Measurements from ENCODE around the gene NCDN.

Gene NCDN, protein sequence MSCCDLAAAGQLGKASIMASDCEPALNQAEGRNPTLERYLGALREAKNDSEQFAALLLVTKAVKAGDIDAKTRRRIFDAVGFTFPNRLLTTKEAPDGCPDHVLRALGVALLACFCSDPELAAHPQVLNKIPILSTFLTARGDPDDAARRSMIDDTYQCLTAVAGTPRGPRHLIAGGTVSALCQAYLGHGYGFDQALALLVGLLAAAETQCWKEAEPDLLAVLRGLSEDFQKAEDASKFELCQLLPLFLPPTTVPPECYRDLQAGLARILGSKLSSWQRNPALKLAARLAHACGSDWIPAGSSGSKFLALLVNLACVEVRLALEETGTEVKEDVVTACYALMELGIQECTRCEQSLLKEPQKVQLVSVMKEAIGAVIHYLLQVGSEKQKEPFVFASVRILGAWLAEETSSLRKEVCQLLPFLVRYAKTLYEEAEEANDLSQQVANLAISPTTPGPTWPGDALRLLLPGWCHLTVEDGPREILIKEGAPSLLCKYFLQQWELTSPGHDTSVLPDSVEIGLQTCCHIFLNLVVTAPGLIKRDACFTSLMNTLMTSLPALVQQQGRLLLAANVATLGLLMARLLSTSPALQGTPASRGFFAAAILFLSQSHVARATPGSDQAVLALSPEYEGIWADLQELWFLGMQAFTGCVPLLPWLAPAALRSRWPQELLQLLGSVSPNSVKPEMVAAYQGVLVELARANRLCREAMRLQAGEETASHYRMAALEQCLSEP

DNA sequence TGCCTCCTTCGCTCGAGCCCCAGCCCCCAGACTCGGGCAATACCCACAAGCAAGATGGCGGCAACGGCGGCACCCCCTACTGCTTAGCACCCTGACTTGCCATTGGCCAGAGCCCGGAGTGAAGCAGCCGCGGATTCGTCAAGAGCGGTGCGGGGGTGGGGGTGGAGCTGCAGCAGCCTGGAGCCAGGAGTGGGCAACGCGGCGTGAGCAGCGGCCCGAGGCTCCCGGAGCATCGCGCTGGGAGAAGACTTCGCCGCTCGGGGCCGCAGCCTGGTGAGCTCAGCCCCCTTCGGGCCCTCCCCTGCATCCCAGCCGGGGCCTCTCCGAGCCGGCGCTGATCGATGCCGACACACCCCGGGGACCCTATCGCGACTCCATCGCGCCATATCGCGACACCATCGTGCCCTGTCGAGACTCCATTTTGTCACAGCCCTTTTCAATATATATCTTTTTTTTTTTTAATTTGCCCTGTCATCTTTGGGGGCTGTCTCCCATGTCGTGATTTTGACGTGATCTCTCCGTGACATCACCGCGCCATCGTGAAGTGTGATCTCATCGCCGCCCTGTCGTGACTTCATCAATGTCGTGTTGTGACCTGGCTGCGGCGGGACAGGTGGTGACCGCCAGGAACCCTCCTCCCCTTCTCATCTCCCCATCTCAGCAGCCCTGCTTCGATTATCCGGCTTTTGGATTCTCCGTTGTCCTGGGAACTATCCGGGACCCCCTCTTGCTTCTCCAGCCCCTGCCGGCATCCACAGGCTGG lies at the start of gene NCDN:
Gene NCDN, plus strand, starts transcription at position 189 of the 763 bp plus-strand sequence. Its CDS starts 392 bp downstream, at position 581.
- in situ Hi-C loops (cut with MboI; ENCODE audit: low sequenced_read_pairs), result no loop called here

DNA sequence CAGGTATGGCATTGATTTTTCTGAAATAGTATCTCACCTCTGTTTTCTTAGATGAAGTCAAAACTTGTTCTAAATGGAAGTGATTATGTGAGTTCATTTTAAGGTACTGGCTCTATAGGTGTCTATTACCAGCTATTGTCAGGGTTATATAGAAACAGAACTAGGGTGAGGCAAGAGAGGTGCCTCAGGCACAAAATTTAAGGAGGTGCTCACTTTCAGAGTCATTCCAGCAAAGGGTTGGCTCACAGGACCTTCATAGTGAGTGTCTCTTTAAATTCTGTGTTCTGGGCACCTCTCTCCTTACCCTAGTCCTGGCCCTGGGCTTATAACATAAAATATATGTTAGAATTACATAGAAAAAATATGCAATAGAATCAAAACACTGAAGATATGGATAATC lies 49.7 kb upstream of the NCDN start:
- in situ Hi-C loops (cut with MboI; ENCODE audit: low sequenced_read_pairs), result no loop called here

DNA sequence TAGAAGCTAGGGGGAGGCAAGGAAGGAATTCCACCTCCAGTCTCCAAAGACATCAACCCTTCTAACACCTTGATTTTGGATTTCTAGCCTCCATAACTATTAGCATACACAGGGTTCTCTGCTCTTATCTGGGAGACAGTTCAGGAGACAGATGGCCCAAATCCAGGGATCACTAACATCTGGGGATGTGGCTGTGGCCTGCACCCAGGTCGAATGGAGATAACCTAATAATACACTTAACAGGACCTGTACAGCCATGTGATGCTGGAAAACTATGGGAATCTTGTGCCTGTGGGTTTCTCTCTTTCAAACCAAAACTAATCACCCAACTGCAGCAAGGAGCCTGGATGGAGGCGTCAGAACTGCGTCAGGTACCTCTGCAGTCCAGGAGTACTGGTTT lies 48.0 kb upstream of the NCDN start:
- in situ Hi-C loops (cut with MboI; ENCODE audit: low sequenced_read_pairs), result no loop called here

DNA sequence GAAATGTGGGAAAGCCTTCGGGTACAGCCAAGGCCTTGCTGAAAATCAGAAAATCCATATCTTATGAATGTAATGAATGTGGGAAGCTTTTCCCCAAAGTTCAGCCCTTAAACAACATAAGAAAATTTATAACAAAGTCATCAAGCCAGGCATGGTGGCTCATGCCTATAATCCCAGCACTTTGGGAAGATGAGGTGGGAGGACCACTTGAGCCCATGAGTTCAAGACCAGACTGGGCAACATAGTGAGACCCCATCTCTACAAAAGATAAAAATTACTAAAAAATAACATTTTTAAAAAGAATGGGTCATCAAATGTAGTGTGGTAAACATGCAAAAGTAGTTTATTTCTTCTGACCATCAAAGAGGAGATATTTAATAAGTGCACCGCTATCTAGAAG lies 46.3 kb upstream of the NCDN start:
- in situ Hi-C loops (cut with MboI; ENCODE audit: low sequenced_read_pairs), result no loop called here

DNA sequence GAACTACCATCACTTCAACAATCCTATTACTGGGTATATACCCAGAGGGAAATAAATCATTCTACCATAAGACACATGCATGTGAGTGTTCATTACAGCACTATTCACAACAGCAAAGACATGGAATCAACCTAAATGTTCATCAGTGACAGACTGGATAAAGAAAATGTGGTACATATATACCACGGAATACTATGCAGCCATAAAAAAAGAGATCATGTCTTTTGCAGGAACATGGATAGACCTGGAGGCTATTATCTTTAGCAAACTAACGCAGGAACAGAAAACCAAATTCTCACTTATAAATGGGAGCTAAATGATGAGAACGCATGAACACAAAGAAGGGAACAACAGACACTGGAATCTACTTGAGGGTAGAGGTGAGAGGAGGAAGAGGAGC lies 39.4 kb upstream of the NCDN start:
- in situ Hi-C loops (cut with MboI; ENCODE audit: low sequenced_read_pairs), result no loop called here

DNA sequence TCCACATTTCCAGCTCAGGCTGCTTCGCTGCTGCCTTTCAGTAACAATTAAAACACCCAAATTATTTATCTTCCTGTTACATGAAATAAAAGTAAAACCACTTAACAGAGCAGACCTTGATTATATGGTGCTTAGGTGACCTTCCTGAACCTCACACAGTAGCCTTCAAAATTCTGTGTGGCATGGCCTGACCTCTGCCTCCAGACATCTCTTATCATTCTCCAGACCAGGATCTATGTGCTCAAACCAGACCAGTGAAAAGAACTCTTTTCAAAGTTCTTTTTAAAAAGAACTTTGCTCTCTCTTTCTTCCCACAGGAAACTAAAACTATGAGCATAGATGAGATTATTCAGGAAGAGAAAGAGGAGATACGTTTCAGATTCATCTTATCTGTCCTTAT lies 38.2 kb upstream of the NCDN start:
- in situ Hi-C loops (cut with MboI; ENCODE audit: low sequenced_read_pairs), result no loop called here

DNA sequence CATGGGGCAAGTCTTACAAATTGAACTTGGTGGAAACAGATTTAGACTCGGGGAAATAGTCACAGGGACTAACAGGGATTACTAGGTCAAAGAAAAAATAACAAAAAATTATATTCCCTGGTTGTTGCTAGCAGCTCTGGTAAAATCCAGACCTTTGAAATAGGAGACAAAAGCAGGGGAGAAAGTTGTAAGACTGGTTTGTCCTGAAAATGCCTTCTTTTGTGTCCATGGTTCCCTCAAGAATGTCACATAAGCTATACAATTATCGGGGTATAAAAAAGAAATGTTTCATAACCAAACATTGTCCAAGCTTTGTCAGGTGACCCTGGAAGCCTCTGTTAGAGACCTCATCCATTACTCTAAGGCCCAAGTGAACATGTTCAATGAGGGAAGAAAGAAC lies 33.5 kb upstream of the NCDN start:
- in situ Hi-C loops (cut with MboI; ENCODE audit: low sequenced_read_pairs), result no loop called here

DNA sequence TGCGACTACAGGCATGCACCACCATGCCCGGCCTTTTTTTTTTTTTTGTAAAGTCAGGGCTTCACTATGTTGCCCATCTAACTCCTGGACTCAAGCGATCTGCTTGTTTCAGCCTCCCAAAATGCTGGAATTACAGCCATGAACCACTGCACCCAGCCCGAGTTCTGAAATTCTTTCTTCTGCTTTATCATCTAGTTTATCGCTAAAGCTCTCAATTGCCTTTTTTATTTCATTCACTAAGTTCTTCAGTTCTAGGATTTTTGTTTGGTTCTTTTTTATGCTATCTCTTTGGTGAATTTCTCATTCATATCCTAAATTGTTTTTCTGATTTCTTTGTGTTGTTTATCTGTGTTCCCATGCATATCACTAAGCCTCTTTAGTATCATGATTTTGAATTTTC lies 27.4 kb upstream of the NCDN start:
- in situ Hi-C loops (cut with MboI; ENCODE audit: low sequenced_read_pairs), result no loop called here

DNA sequence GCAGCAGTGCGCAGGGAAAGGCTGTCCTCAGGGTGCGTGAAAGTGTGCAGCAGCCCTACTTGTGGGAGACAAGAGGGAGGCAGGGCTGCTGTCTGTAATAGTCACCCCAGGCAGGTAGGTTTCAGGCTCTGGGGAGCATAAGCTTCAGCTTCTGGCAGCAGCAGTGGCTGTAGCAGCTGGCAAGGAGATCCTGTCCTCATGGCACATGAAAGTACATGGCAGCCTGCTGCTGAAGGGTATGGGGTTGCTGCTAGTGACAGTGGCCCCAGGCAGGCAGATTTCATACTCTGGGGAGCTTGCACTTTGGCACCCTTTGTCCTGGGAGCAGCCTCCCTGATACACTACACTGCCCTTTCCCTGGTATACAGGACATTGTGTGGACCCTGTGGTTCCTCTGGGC lies 26.7 kb upstream of the NCDN start:
- in situ Hi-C loops (cut with MboI; ENCODE audit: low sequenced_read_pairs), result no loop called here

DNA sequence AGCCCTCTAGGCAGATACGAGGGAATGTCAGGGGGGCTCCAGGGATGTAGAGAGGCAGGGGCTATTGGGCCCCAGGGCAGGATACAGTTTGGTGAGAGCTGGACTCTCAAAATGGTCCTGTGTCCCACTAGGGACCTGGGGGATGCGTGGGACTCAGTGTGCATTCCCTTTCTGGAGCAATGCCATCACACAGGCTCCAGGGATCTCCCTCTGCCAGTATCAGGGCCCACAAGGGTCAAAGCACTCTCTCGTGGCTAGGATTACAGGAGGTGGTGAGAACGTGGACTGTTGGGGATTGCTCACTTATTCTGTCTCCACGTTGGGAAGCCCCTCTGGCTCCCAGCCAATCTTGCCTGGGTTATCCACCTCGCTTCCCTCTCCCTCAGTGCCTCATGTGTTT lies 26.2 kb upstream of the NCDN start:
- in situ Hi-C loops (cut with MboI; ENCODE audit: low sequenced_read_pairs), result no loop called here

DNA sequence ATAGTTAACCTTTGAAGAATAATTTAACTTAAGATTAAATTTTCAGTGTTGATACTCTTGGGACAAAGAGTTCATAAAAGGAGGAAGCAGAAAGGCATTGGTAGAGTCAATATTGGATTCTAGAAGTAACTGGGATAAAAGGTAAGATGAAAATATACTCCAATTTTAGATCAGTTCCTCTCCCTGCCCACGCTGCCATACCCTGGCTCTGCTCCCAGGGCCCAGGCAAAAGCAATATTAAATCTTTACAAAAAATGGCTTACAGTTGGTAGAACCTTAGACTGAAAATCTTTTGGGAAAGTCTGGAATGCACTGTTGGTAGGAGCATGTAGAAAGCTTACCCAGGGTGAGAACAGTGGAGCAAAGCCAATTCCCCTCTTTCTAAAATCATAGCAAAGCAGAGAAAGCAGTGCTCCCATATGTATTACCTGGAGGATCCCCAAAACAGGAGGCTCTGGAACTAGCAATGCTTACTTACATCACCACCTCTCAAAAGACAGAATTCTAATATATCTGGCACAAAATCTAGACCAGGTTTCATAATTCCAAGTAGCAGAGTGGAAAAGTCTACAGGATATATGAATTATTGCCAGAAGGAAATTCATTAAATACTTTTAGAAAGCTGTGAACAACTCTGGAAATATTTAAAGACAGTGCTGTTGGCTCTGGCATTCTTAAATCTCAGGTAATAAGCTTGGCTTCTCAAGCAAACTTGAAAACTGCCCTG lies 24.9 kb upstream of the NCDN start:
- in situ Hi-C loops (cut with MboI; ENCODE audit: low sequenced_read_pairs), result no loop called here

DNA sequence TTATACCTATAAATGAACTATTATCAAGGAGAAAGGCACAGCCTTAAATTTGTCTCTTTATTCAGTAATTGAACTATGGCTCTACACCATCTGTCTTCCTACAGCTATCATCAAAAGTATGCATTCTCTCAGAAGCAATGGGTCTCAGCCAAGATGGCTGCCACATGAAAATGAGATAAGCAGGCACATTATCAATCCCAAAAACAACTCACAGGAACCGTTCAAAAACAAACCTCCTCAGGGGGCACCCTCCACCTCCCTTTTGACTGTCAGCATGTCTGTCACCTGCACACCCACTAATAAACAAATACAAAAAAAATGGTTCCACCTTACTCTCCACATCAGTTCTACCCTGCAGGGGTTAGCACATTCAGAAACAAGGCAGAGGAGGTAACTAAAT lies 24.0 kb upstream of the NCDN start:
- in situ Hi-C loops (cut with MboI; ENCODE audit: low sequenced_read_pairs), result no loop called here

DNA sequence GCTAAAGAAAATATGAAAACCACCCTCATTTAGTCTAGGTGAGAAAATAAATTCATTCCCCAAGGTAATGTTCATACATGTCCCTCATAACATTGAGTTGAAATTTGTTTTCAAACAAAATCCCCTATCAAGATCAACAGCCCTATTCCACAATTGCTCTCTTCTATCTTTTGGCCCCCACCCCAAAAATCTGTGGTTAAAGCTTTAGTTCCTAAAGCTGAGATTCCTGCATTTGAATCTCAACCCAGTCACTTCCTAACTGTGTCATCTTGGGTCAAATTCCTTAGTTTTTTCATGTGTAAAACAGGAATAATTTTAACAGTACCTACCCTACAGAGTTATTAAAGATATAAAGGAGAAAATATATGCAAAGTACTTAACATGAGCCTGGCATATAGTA lies 22.4 kb upstream of the NCDN start:
- in situ Hi-C loops (cut with MboI; ENCODE audit: low sequenced_read_pairs), result no loop called here

DNA sequence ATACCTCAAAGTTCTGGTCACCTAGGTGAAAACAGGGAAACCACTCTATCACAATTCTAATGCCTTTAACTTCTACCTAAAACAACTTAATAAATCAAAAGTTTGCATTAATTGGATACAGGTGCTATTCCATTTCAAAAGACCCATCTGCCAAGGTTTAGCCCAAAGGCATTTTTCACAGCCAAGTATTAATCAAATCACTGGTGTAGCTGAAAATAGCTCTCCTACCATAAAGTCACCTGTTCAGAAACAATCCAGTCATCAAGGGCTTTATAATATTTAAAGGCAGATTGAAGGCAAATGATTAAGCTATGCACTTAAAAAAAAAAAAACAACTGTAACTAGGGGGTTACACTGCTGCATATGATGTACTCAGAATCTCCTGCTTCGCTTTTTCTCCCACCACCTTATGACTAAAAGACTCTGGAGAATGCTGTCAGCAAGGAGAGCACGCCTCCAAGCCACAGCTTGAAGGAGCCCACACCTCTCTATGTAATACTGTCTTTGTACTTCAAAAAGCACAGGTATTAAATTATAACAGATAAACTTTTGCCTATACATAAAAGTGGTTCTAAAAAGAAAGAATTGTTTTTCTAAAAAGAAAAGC lies 20.9 kb upstream of the NCDN start:
- in situ Hi-C loops (cut with MboI; ENCODE audit: low sequenced_read_pairs), result no loop called here

DNA sequence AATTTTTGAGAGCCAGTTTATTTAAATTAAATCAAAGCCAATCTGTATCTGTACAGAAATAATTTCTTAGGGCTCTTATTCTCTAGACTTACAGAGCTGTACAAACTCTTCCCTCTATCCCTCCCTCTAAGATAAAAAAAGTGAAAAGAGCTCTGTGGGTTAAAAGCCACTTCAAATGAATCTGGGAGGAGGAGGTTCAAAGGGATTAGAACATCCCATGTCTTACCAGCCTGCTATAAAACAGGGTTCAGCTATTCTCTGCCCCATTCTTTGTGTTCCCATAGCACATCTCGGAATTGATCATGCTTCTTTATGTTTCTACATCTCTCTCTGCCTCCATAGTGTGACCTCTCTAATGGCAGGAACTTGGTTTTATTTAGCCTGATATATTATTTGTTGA lies 19.8 kb upstream of the NCDN start:
- in situ Hi-C loops (cut with MboI; ENCODE audit: low sequenced_read_pairs), result no loop called here

DNA sequence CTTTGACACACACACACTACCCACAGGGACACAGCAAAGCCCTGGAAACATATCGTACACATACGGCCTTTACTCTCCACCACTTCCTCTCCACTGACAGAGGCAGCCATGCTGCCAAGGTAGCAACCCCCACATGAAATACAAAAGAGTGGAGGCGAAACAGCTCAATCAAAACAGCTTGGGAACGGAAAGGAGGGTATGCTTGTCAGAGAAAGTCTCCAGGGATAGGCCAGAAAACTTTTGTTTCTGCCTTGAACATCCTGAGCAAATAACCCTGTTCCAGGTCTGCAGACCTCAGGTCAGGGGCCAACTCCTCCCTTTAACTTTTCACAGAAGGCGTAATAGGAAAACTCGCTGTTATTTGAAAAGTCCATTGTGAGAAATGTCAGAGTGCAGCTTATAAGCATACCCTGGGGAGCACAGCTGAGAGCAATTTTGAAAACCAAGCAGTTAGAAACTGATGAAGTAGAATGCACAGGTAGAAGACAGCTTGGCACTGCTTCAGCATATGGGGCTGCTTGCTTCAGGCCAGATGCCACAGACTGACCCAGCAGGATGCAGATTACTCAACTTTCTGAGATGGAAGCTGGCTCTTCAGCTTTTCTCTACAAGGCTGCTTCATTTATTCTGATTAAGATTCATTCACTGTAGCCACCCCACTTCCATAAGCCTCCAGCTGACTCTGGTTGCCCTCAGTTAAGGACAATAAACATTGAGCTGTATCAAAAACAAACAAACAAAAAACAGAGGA lies 18.4 kb upstream of the NCDN start:
- in situ Hi-C loops (cut with MboI; ENCODE audit: low sequenced_read_pairs), result no loop called here

DNA sequence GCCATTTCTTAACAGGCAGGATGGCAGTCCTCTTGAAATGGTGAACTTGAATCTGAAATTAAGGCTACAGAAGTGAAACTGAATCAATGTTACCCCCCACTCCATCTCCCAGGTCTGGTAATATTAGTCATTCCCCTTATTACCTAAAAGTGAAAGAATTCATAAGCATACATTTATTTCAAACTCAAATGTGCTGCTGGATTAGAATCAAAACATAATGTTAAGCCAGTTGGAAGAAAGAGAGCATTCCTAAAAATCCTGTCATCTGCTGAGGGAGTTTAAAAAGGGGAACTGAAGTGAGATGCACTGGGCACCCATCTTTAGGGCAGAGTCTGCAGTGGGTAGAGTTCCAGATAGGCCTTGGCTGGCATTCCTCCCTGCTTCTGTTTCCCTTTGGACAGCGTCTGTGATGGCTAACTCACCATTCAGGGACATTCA lies 17.8 kb upstream of the NCDN start:
- in situ Hi-C loops (cut with MboI; ENCODE audit: low sequenced_read_pairs), result no loop called here

DNA sequence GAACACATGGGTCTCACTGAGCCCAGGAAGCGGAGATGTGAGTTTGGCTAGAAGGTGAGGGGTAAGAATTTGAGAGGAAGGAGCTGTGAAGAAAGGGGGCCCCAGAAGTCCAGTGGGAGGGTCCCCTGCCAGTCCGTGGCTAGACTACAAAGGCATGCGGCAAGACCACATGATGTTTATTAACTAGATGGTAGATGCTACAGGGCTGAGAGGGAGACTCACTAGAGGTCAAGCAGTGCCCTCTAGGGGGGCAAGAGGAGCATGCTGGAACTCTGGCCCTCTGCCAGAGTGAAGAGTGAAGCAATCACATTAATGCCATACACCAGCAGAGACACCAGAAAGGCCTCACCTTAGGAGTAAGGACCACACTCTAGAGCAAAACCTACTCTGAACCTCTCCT lies 12.6 kb upstream of the NCDN start:
- in situ Hi-C loops (cut with MboI; ENCODE audit: low sequenced_read_pairs), result no loop called here

DNA sequence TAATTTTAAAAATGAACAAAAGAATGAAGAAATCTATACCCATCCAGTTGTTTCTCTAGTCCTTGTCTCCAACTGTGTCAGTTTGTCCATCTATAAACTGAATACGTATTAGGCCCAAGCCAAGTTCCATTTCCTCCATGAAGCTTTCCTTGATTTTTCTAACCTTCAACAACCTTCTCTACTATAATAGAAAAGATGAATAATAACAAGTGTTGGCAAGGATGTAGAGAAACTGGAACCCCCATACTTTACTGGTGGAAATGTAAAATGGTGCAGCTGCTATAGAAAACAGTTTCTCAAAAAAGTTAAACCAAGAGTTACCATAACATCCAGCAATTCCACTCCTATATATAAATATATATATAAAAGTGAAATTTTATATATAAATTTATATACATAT lies 11.0 kb upstream of the NCDN start:
- in situ Hi-C loops (cut with MboI; ENCODE audit: low sequenced_read_pairs), result no loop called here

DNA sequence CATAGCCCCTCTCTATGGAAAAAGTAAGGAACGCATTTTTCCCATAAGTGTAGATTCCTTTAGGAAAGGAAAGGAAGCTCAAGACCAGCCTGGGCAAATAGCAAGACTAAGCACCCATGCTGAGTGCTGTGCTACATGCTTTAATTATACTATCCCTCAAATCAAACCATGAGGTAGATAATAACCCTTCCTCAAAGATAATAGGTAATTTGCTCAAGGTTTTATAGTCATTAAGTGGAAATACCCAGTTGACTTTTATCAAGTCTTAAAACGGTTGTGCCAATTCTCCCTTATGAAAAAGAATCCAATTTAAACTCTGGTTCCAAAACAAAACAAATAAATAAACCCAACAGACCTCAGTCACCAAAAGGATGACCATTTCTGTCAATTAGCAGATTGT lies 3.7 kb upstream of the NCDN start:
- in situ Hi-C loops (cut with MboI; ENCODE audit: low sequenced_read_pairs), result no loop called here

Measured in HL-60/S4 (cell line).